PFSK-1 (cell line): ENCODE measurements around the gene SLC18A3.

Experiments
- FOXP2 ChIP-seq: optimal IDR thresholded peaks from 2 replicates; pipeline ENCODE3; 2011; ENCODE audit warnings: borderline replicate concordance, control low read depth, inconsistent platforms; ENCODE audit not compliant: insufficient read depth; ENCODE audit errors: extremely low read length, extremely low read depth
- POLR2AphosphoS5 ChIP-seq: IDR thresholded peaks from 2 replicates; pipeline ENCODE4 v1.6.1; 2012; ENCODE audit warnings: low read depth, mild to moderate bottlenecking, control low read depth, low read length, moderate library complexity
- SIN3A ChIP-seq: IDR thresholded peaks from 2 replicates; pipeline ENCODE4 v1.6.1; 2012; ENCODE audit warnings: mild to moderate bottlenecking, low read length, moderate library complexity, borderline replicate concordance; ENCODE audit not compliant: insufficient read depth
- TAF1 ChIP-seq: IDR thresholded peaks from 2 replicates; pipeline ENCODE4 v1.6.1; 2012; ENCODE audit warnings: low read length, control low read depth, borderline replicate concordance; ENCODE audit not compliant: insufficient read depth
- TF ChIP-seq, protein P1 (sequence below), 2 experiments: IDR thresholded peaks; 2 replicates each; pipeline versions ENCODE4 v1.6.1 to v1.8.0; 2011 to 2012; ENCODE audit warnings: low read depth in 2 of 2, low read length in 2 of 2, control low read depth in 1 of 2, inconsistent platforms in 1 of 2, mild to moderate bottlenecking in 1 of 2, moderate library complexity in 1 of 2; ENCODE audit not compliant: insufficient read depth in 1 of 2

The SLC18A3 gene

DNA sequence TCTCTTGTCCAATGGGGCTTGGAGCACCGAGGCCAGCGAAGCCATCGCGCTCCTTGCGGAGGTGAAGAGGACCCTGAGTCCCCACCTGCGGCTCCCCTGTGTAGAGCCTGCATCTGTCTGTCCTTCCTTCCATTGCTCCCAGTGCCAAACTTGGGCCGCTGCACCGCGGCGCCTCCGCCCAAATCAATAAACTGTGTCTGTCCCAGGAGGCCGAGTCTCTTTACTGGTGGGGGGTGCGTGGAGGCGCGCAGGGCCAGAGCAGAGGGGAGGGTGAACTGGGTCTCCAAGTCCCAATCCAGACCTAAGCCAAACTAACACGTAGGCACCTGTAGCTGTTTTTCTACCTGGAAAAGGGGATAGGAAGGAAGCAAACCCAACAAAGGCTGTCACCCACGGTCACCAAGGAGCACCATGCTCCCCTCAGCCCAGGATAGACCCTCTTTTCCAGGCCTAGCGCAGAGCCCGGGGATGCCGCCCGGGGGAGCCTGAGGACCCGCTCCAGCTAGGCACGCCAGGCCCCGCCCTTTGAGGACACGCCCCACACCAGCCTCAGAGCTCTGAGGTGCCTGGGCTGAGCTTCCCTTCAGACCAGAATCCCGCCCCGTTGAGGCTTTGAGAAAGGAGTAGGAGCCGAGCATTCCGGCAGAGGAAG is 2.5 kb downstream of the SLC18A3 start:
- TF ChIP-seq SIN3A (no peak), POLR2AphosphoS5 (no peak), TAF1 (no peak), FOXP2 (no peak)
- TF ChIP-seq, protein P1, sequence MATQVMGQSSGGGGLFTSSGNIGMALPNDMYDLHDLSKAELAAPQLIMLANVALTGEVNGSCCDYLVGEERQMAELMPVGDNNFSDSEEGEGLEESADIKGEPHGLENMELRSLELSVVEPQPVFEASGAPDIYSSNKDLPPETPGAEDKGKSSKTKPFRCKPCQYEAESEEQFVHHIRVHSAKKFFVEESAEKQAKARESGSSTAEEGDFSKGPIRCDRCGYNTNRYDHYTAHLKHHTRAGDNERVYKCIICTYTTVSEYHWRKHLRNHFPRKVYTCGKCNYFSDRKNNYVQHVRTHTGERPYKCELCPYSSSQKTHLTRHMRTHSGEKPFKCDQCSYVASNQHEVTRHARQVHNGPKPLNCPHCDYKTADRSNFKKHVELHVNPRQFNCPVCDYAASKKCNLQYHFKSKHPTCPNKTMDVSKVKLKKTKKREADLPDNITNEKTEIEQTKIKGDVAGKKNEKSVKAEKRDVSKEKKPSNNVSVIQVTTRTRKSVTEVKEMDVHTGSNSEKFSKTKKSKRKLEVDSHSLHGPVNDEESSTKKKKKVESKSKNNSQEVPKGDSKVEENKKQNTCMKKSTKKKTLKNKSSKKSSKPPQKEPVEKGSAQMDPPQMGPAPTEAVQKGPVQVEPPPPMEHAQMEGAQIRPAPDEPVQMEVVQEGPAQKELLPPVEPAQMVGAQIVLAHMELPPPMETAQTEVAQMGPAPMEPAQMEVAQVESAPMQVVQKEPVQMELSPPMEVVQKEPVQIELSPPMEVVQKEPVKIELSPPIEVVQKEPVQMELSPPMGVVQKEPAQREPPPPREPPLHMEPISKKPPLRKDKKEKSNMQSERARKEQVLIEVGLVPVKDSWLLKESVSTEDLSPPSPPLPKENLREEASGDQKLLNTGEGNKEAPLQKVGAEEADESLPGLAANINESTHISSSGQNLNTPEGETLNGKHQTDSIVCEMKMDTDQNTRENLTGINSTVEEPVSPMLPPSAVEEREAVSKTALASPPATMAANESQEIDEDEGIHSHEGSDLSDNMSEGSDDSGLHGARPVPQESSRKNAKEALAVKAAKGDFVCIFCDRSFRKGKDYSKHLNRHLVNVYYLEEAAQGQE (IDR thresholded peaks at IDR 0.05; ENCODE audit: insufficient read depth in 1 of 2, low read depth in 2 of 2, low read length in 2 of 2), result no peak

DNA sequence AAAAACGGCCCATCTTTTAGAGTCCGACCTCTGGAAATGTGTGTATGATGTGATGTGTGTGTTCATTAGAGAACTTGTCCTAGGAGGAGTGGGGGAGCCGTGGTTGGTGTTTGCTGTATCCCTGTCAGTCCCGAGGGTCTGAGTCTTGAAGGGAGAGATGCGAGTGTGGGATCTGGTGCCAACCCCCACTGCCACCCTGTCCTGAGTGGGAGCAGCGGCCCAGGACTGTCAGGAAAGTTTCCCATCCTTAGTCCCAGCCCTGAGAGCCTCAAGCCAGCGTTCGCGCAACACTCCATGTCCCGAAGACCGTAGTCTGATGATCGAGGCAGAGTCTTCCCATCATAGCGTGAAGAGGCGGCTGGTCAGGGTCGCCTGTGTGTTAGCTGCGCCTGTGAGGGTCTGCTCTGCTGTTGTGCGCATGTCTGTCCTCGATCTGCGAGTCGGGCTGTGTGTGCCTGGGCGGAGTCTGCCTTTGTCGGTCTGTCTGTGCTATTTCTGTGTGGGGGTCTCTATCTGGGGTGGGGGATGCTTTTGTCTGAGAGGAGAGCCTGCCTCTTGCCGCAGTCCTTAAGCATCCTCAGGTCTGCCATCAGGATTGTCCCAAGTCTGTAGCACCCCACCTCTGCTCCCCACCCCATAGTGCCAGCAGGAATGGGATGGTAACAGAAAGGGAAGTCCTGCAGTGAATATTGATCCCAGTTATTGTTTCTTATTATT is 3.2 kb downstream of the SLC18A3 start:
- TF ChIP-seq FOXP2, result no peak
- TF ChIP-seq, protein P1 (IDR thresholded peaks at IDR 0.05; ENCODE audit: insufficient read depth in 1 of 2, low read depth in 2 of 2, low read length in 2 of 2), result no peak

DNA sequence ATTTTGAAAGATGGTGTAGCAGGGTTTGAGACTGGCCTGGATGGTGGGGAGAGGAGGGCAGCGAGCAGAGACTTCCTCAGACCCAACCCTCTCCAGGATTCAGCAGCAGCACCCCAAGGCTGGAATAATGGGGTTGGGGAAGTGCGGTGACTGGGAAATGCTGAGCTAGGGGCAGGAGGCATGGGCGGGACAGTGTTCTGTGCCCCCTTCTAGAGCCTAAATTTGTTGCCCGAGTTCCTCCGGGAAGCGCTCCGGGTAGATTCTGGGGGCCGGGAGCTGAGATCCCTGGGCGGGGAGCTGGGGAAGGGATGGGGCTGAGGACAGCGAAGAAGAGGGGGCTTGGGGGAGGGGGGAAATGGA is 3.8 kb downstream of the SLC18A3 start, which contains the start of gene CHAT:
TSS of gene CHAT (plus strand) at position 156 of the 360 bp plus-strand sequence. CDS start at position 309, 153 bp downstream.
- TF ChIP-seq TAF1 (no peak), POLR2AphosphoS5 (no peak), SIN3A (no peak), FOXP2 (no peak)
- TF ChIP-seq, protein P1 (IDR thresholded peaks at IDR 0.05; ENCODE audit: insufficient read depth in 1 of 2, low read depth in 2 of 2, low read length in 2 of 2), result no peak

DNA sequence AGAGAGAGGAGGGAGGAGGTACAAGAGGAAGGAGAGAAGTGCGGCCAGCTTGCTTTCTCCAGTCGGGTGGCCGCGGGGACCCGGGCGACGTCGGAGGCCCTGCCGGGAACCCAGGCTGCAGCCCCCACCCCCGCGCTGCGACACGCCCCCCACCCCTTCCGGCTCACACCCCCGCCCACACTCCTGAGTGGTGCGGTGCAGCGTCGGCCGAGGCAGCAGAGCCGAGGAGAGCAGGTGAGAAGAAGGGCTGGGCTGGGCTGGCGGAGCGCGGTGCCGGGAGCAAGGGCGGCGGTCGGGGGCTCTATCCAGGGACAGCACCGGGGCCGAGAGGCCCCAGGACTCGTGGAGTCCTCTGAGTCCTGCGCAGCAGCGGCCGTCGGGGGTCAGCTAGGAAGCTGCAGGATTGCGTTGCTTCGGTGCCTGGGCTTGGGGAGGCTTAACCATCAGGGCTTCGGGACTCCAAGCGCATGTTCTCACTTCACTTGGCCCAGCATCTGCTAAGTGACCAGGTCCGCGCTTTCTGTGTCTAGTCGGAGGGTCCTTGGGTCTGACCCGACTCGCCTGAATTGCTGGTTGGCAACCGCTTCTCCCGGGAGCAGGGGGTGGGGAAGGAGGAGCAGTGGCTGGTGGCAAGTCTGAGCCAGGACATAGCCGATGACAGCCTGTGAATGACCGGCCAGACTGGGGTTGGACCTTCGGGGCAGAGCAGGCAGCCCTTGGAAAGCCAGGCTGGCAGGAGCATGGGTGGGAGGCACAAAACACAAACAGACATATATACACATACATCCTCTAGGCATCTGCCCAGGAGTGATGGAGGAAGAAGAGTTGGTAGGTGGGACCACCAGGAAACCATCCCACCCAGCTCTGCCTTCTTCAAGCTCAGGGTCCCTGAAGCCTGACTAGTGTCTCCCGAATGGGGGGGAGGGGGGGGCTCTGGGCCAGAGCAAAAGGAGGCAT is 4.4 kb downstream of the SLC18A3 start:
- TF ChIP-seq POLR2AphosphoS5 (no peak), TAF1 (no peak), SIN3A (no peak), FOXP2 (no peak)
- TF ChIP-seq, protein P1 (IDR thresholded peaks at IDR 0.05; ENCODE audit: insufficient read depth in 1 of 2, low read depth in 2 of 2, low read length in 2 of 2), result no peak
